GM21529 (cell line): Measurements from ENCODE around the gene ANO10.
"Not testable (repeated sequence)": the region's sequence is repeated elsewhere in the genome, so short reads cannot be mapped to it uniquely, and the experiment has no call there.

ENCODE experiments used
- ATAC-seq: cut with Tn5 transposase; IDR thresholded peaks from one replicate; pipeline ENCODE4 v1.9.1; 2021; ENCODE audit not compliant: unreplicated experiment

ANO10 gene

DNA sequence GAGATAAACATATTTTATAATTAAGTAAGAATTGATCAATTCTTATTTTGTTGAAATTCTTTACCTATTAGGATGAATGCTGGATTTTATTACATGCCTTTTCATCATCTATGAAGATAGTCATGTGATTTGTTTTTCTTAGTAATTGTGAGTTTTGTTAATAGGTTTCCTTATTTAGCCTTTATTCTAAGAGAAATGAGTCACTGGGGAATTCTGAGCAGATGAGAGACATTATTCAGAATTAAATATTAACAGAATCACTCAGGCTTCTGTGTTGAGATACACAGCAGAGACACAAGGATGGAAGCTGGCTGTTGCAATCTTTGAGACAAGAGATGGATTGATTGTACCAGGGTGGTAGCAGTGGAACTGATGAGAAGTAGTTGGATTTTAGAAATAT is 7.4 kb upstream of the ANO10 start:
- no peak for ATAC-seq

DNA sequence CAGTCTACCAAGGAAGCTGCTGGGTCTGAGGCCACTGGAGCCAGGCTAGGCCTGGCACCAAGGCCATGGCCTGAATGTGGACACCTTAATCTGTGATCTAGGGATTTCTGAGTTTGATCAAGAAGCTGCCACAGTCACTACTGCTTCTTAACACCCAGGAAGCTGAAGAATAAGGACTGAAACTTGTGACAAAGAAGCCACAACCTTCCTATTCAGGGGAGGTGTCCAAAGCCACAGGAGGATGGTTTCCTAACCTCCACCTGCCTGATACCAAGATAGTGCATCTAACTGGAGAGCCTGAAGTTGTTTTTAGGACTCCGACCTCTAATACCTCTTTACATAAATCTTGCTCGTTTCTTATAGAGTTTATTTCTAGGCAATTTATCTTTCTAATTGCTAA is 5.5 kb upstream of the ANO10 start:
- no peak for ATAC-seq

DNA sequence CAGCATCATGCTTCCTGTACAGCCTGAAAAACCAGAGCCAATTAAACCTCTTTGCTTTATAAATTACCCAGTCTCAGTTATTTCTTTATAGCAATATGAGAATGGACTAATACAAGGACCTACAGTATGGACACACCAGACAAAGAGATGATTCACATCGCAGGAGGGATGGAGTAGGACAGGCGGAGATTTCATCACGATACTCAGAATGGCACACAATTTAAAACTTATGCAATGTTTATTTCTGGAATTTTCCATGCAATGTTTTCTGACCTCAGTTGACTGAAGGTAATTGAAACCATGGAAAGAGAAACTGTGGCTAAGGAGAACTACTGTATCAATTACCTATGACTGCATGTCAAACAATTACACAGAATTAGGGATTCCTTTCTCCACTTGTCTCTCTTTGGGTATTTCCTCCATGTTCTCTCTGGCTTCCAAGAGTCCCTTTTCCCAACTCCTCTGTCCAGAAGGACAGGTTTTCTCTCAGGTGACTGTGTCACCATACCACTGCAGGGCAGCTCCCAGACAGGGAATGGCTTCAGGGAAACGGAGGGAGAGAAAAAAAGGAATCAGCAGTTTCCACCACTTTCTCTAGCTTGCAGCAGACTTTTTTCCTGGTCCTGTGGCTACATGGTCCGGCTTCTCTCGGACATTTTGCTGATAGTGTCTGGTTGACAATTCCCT is 3.0 kb upstream of the ANO10 start:
- ATAC-seq = no peak

DNA sequence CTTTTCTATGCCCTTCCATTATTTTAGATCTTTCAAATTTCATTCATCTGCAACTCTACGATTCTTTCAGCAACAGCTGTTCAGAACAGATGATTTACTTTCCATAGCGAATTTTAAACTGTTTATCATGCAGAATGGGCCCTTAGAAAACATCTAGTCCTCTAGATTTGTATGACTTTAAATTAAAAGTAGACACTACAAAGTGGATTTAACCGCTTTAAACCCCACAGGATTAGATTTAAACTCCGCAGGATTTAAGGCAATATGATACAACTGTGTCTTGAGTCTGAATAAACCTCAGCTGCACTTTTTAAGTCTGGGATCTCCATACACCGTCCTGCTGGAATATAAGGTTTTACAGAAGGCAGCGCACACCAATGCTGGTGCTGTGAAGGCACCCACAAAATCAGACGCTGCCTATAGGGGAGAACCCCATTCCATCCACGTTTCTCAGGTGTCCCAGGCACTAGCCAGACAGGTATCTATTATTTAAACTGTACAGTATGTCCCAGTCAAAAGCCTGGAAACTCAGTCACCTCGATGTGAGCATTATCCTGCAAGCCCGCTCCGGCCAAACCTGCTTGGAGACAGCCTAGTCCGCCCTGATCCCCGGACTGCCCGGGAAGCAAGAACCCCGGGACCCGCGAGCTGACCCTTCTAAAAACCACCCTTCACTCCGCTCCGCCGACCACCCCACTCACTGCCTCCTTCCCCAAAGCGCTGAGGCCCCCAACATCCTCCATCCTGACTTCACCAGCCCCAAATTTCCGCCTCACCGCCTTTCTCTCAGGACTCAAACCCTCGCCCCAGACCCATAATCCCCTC is 768 bp downstream of the ANO10 start:
- no peak for ATAC-seq

DNA sequence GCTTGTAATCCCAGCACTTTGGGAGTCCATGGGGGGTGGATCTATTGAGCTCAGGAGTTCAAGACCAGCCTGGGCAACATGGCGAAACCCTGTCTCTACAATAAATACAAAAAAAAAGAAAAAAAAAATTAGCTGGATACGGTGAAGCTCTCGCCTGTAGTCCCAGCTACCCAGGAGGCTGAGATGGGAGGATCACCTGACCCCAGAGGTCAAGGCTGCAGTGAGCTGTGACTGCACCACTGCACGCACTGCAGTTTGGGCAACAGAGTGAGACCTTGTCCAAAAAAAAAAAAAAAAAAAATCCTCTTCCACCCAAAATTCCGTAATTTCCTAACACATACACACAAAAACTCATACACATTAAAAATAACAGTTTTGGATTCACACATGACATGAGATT is 2.2 kb downstream of the ANO10 start:
- no peak for ATAC-seq

GRCh38 chr3:43618142-43618541 is 3.7 kb downstream of the ANO10 start:
- ATAC-seq = no peak

- no peak for ATAC-seq
Observed at GRCh38 chr3:43616034-43616433, 5.8 kb downstream of the ANO10 start.

DNA sequence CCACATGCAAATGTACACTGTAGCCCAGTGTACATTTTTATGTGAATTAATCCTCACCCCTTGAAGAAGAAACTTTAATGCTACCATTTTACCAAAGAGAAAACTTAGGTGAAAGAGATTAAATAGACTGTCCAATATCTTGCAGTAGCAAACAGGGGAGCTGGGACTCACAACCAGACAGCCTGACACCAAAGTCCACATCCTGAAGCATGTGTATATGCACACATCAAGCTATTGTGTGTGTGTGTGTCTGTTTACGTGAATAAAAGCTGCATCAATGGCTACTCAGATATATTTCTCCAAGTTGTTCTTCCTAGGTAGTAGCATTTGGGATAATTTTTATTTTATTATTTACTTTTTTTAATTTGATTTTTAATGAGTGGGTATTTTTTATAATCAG is 6.7 kb downstream of the ANO10 start:
- no peak for ATAC-seq

DNA sequence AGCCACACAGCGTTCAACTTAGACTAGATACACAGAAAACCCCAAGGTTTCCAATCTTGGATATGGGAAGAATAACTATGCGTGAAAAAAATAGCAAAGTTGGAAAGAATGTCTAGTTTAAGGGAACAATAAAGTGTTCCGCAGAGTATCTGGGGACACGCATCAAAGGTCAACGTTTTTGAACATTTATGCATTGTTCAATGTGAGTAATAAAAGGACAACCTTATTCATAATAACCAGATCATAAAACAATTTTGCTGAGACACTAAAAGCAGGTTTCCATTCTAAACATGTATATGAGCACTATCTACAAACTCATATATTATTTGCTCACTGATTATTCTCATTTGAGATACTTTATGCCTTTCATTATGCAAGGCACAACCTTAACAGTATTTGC is 7.8 kb downstream of the ANO10 start:
- no peak for ATAC-seq

DNA sequence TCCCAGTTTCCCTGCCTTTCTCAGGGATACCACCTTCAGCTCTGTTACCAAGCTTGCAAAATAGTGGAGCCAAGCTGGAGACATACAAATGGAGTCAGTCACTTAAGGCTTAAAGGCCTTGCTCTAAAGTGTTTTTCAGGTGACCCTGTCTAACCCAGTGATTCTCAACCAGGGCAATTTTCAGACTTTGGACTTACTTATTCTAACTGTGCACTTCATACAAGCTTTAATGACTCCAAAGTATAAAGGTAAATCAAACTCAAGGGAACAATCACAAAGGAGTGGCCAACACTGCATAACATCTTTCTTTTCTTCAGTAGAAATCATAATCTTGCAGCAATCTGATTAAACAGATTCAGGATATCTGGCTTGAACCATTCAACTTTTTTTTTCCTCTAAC is 9.4 kb downstream of the ANO10 start:
- no peak for ATAC-seq

- no peak for ATAC-seq
Observed at GRCh38 chr3:43609406-43609805, 12.4 kb downstream of the ANO10 start.

- no peak for ATAC-seq
Observed at GRCh38 chr3:43608751-43609150, 13.1 kb downstream of the ANO10 start.

DNA sequence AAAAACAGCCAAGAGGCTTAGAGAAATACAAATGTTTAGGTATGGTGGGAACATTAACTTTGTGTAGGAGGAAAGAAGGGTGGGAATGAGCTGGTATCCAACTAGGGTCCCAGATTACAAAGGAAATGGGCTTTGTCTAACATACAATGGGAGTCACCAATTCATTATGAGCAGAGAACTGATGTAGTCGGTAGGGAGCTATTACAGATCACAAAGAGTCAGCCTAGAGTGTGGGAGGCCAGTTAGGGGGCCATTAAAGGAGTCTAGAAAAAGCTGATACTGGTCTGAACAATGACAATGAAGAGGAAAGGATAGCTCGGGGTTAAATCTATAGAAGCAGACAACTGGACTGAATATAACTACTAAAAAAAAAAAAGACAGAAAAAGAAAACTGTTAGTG is 15.5 kb downstream of the ANO10 start:
- ATAC-seq = no peak

DNA sequence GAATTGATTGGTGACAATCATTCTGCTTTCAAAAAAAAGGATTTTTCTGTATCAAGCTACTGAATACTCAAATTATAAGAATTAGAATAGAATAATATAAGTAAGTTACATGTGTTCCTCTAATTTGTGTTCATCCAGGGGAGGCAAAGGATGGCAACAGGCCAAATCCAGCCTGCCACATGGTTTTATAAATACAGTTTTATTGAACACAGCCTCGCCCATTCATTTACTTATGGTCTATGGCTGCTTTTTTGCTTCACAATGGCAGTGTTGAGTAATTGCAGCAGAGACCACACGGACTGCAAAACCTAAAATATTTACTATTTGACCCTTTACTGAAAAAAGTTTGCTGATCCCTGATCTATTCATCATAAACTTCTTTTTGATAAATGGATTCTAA is 21.9 kb downstream of the ANO10 start:
- not testable (repeated sequence) for ATAC-seq

DNA sequence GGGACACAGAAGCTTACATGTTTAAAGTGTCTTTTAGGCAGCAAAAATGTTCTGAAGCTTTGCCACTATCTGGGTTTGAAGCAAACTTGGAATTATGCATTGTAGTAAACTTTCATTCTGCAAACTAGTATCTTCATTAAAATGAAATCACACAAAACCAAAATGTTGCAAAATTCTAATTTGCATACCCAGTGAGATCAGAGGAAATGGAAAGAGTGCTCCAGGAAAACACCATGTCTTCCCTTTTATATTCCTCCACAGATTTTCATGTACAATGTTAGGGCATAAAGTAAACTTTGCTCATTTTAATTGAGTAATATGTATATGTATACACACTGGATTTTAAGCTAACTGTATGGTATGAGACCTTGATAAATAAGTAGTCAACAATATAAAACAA is 23.9 kb downstream of the ANO10 start:
- no peak for ATAC-seq

- not testable (repeated sequence) for ATAC-seq
Observed at GRCh38 chr3:43596178-43596577, 25.6 kb downstream of the ANO10 start.

GRCh38 chr3:43595280-43595679 is 26.5 kb downstream of the ANO10 start:
- not testable (repeated sequence) for ATAC-seq

GRCh38 chr3:43593588-43593987 is 28.2 kb downstream of the ANO10 start:
- ATAC-seq = not testable (repeated sequence)

DNA sequence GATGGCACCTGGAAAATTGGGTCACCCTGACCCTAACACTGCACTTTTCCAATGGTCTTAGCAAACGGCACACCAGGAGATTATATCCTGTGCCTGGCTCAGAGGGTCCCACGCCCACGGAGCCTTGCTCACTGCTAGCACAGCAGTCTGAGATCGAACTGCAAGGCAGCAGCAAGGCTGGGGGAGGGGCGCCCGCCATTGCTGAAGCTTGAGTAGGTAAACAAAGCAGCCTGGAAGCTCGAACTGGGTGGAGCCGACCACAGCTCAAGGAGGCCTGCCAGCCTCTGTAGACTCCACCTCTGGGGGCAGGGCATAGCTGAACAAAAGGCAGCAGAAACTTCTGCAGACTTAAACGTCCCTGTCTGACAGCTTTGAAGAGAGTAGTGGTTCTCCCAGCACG is 29.9 kb downstream of the ANO10 start:
- not testable (repeated sequence) for ATAC-seq

DNA sequence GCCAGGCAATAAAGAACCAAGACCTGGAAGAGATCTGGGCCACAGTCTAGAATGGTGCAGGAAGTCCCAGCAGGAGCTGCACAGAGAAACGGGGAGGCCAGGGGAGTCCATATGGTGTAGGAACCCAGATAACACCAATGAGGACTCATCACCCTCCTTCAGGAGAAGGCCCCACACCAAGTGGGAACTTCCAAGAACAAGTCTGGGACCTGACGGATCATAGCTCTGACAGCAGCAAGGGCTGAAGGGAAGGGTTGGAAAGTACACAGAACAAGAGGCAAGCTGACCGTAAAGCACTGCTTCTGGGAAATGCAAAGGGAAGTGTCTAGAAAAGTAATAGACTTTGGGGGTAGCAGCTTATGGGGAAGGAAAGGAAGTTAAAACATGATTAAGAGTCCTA is 34.5 kb downstream of the ANO10 start:
- ATAC-seq = no peak

DNA sequence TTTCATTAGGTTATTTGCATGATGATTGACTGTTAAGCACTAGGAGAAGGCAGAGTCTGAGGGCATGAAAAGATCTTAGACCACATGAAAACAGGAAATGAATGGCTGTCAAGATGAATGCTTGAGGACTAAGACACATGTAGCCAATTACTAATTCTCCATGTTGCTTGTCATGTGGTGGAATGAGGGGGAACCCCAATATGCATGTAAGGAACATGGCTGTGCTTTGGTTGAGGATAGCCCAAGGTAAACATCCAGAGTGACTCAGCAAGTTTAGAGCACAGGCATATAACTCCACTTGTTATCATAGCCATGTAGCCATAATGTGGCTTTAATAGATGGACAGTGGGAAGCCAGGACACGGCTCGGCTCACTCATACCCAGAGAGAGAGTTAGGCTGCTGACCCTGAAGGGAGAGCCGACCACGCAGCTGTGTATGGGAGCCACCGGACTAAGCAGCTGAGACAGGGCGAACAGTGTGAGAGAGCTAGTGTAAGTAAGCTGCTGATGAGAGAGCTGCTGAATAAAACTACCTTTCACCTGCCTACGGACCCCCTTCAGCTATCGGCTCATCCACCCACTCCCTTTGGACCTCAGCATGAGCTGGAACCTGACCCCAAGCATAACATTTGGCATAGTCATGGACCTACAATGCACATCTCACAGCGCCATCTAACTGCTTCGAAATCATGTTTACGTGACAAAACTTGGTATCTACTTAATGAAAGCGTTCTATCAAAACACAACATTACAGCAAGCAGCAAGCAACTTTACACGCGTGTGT is 37.6 kb downstream of the ANO10 start:
- no peak for ATAC-seq

DNA sequence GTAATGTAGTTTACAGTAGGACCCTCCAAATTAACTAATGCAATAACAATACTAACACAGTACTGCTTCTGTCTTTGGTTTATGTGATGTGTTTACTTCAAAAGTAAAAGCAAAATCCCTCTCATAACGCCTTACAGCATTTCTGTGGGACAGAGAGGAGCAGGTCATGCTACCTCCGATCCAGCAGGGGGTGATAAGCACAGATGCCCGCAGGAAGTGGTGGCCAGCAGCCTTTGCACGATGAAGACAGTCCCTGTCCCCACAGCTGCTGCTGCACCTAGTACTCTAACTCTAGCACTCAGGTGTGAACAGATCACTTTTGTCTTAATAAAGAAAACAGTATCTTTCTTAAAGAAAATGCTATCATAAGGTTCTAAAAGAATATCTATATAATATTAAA is 38.3 kb downstream of the ANO10 start:
- no peak for ATAC-seq
